GOT3 (cell line): ENCODE data around the gene NMRK2.

Experiments
- DNase-seq: peaks from one replicate; lab custom pipeline; 2025; ENCODE audit warnings: mixed read lengths; lab: John Stamatoyannopoulos, UW

Gene NMRK2

GRCh38 chr19:3981736-3982681 is 49.1 kb downstream of the NMRK2 start:
- DNase-seq: no peak

- no peak for DNase-seq
Measured at GRCh38 chr19:3982701-3983541, 50.1 kb downstream of the NMRK2 start.

GRCh38 chr19:3983542-3983914 is 50.7 kb downstream of the NMRK2 start:
- no peak for DNase-seq

GRCh38 chr19:3983936-3984583 is 51.2 kb downstream of the NMRK2 start:
- DNase-seq: no peak

GRCh38 chr19:3984584-3984907 is 51.7 kb downstream of the NMRK2 start:
- no peak for DNase-seq

- DNase-seq: peak; percentile 68
Measured at GRCh38 chr19:3984908-3985642, 52.2 kb downstream of the NMRK2 start, which contains the start of gene EEF2. Gene EEF2 (minus strand): TSS chr19:3985463. CDS start chr19:3985380, 83 bp downstream.

- no peak for DNase-seq
Measured at GRCh38 chr19:3985643-3986259, 52.9 kb downstream of the NMRK2 start.

GRCh38 chr19:3986260-3987041 is 53.6 kb downstream of the NMRK2 start:
- no peak for DNase-seq

- peak; percentile 30 for DNase-seq
Measured at GRCh38 chr19:3987619-3988371, 54.9 kb downstream of the NMRK2 start.

GRCh38 chr19:3990815-3991117 is 57.9 kb downstream of the NMRK2 start:
- DNase-seq: no peak
